Gastroesophageal sphincter (tissue), 4 donors: ENCODE data around the gene ABCA4. TPM values are rescaled to one million over a fixed set of nuclear protein-coding genes. Genes with fewer than 3 reads are reported as not detected.

ENCODE experiments used
- ATAC-seq: fragments of 150-250 bp; one replicate; pipeline ENCODE4 v1.9.1; 2016; ENCODE audit warnings: mild to moderate bottlenecking, moderate library complexity
- H3K27ac ChIP-seq, 4 donors: fragments of 200-600 bp; sonication (generic) in 3 of 4; 1 replicate in 3 of 4; 2 replicates in 1 of 4; pipeline ENCODE4 v1.5.1; 2016 to 2019
- H3K27me3 ChIP-seq: fragments of 200-600 bp; sonication (generic); one replicate; pipeline ENCODE4 v1.5.1; 2019
- H3K36me3 ChIP-seq, 2 donors: fragments of 200-600 bp; sonication (generic); one replicate each; pipeline ENCODE4 v1.5.1; 2019; ENCODE audit warnings: control low read depth in 1 of 2
- H3K4me1 ChIP-seq, 3 donors: fragments of 200-600 bp; sonication (generic); 1 replicate in 2 of 3; 2 replicates in 1 of 3; pipeline ENCODE4 v1.5.1; 2016 to 2019; ENCODE audit warnings: control low read depth in 2 of 3
- H3K4me3 ChIP-seq, 2 donors: fragments of 200-600 bp; sonication (generic); one replicate each; pipeline ENCODE4 v1.5.1; 2019; ENCODE audit warnings: mild to moderate bottlenecking in 1 of 2, moderate library complexity in 1 of 2
- H3K9me3 ChIP-seq, 3 donors: fragments of 200-600 bp; sonication (generic); one replicate each; pipeline ENCODE4 v1.5.1; 2017 to 2019; ENCODE audit warnings: control low read depth in 2 of 3
- EP300 ChIP-seq: sonication (generic); formaldehyde crosslinking; IDR thresholded peaks from one replicate; pipeline ENCODE4 v1.6.1; 2017; ENCODE audit warnings: antibody characterized with exemption, mild to moderate bottlenecking
- POLR2A ChIP-seq, 2 donors: fragments of 450-650 bp; IDR thresholded peaks; one replicate each; pipeline ENCODE4 v1.6.1; 2017; ENCODE audit warnings: antibody characterized with exemption in 2 of 2, mild to moderate bottlenecking in 2 of 2, moderate library complexity in 1 of 2
- POLR2AphosphoS5 ChIP-seq: sonication (generic); formaldehyde crosslinking; IDR thresholded peaks from one replicate; pipeline ENCODE4 v1.6.1; 2017; ENCODE audit warnings: antibody characterized with exemption
- WGBS, 2 donors: methylation state at CpG; one replicate each; pipeline ENCODE4 v1.1.5; 2018; ENCODE audit warnings: low coverage in 1 of 2; 5-methylcytosine and 5-hydroxymethylcytosine counted together
- total RNA-seq, 4 donors: library from RNA; depleted of rRNA; stranded (reverse); fragments of >200 nt; gene quantifications; one replicate each; pipeline ENCODE4 v1.1.0, GENCODE V29; 2016
- TF ChIP-seq, protein P1 (sequence below), 4 experiments: fragments of 200-600 bp in 2 of 4; fragments of 450-650 bp in 2 of 4; sonication (generic) in 1 of 4; IDR thresholded peaks; one replicate each; pipeline ENCODE4 v1.5.1; 2017 to 2019; ENCODE audit warnings: antibody characterized with exemption in 4 of 4, mild to moderate bottlenecking in 2 of 4, moderate library complexity in 2 of 4

Gene ABCA4
- total RNA-seq, 4 donors from 2014 or later, result 0.19 to 0.27 TPM; not detected in 2

- ATAC-seq, result no peak
- H3K4me1 ChIP-seq, result no peaks in the 10 kb centered on the region
Observed at GRCh38 chr1:94110946-94111740, 9.8 kb downstream of the ABCA4 start.

DNA sequence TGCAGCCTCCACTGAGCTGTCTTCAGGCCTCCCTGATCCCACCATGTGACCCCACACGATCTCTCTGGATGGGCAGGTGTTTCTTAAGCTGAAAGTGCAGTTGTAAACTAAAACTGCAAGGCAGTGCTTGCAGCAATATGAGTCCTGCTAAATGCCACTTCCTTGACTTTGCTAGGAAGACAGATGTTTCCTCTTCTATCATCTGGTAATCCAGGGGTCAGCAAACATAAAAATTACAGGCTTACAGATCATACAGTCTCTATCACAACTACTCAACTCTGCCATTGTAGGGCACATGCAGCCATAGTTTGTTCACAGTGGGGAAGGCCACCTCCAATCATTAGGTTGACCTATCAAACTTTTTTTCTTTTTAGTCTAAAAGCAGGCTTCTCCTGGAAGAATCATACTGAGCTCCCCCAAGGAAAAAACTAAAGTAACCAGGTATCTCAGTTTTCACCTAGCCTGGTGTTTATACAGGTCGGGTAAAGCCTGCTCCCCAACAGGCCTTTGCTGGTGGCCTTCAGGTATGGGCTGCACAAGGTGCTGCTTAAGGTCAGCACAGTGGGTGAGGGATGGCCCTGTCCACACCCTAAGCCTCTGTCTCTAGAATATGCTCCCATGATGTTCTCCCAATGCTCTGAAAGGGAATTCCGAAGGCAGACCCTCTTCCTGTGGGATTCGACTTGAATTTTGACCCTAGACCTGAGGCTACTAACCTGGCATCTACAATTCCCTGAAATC lies 10.8 kb downstream of the ABCA4 start:
- no peak overlapping the region for H3K27ac ChIP-seq
- H3K27me3 ChIP-seq, result peaks cover 6% of the 10 kb centered on the region
- no peaks in the 10 kb centered on the region for H3K4me1 ChIP-seq
- peak; percentile 13 for ATAC-seq
- TF ChIP-seq POLR2A (IDR thresholded peaks at IDR 0.05) (no peak), POLR2AphosphoS5 (no peak), EP300 (no peak)
- TF ChIP-seq, protein P1, sequence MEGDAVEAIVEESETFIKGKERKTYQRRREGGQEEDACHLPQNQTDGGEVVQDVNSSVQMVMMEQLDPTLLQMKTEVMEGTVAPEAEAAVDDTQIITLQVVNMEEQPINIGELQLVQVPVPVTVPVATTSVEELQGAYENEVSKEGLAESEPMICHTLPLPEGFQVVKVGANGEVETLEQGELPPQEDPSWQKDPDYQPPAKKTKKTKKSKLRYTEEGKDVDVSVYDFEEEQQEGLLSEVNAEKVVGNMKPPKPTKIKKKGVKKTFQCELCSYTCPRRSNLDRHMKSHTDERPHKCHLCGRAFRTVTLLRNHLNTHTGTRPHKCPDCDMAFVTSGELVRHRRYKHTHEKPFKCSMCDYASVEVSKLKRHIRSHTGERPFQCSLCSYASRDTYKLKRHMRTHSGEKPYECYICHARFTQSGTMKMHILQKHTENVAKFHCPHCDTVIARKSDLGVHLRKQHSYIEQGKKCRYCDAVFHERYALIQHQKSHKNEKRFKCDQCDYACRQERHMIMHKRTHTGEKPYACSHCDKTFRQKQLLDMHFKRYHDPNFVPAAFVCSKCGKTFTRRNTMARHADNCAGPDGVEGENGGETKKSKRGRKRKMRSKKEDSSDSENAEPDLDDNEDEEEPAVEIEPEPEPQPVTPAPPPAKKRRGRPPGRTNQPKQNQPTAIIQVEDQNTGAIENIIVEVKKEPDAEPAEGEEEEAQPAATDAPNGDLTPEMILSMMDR (IDR thresholded peaks at IDR 0.05), result no peak
- H3K9me3 ChIP-seq, result no peaks in the 10 kb centered on the region
- WGBS, 2 donors, result 93 to 100% methylated on average over 2 to 3 of the region's 4 CpGs
- H3K4me3 ChIP-seq, result no peak overlapping the region
- no peaks in the 10 kb centered on the region for H3K36me3 ChIP-seq

More at GRCh38 chr1:94110946-94111740, 9.8 kb downstream of the ABCA4 start:
- Histone ChIP-seq H3K4me3 (no peak overlapping the region), H3K9me3 (no peaks in the 10 kb centered on the region), H3K36me3 (no peaks in the 10 kb centered on the region), H3K27ac (no peak overlapping the region), H3K27me3 (peaks cover 6% of the 10 kb centered on the region)
- TF ChIP-seq POLR2A (IDR thresholded peaks at IDR 0.05) (no peak), EP300 (no peak), POLR2AphosphoS5 (no peak)
- TF ChIP-seq, protein P1 (IDR thresholded peaks at IDR 0.05), result no peak
- 86 to 90% methylated on average over 6 to 7 of the region's 10 CpGs for WGBS, 2 donors

DNA sequence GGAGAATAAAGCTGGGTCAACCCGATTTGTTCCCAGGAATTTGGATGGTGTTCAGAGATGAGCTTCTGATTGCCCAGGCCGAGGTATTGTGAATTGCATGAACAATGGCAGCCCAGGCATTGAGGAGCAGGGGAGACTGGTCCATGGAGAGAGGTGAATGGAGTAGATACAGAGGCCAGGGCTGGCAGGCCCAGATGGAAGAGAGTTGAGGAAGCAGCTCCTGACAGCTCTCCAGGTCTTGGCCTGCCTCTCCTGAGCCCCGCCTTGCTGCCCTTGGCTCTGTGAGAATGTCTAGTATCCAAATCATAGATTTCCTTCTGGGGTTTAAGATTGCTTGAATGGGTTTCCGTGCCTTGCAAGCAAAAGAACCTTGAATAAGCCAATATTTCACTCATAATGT lies 11.5 kb downstream of the ABCA4 start:
- H3K27me3 ChIP-seq, result peaks cover 6% of the 10 kb centered on the region
- WGBS, 2 donors, result 88 to 94% methylated on average over 2 of the region's 4 CpGs
- TF ChIP-seq, protein P1 (IDR thresholded peaks at IDR 0.05), result no peak
- no peak for TF ChIP-seq POLR2AphosphoS5
- TF ChIP-seq EP300, result no peak
- TF ChIP-seq POLR2A (IDR thresholded peaks at IDR 0.05), result no peak
- no peak for ATAC-seq
- no peaks in the 10 kb centered on the region for H3K9me3 ChIP-seq
- no peaks in the 10 kb centered on the region for H3K36me3 ChIP-seq
- no peak overlapping the region for H3K4me3 ChIP-seq
- H3K4me1 ChIP-seq, result no peaks in the 10 kb centered on the region
- no peak overlapping the region for H3K27ac ChIP-seq

DNA sequence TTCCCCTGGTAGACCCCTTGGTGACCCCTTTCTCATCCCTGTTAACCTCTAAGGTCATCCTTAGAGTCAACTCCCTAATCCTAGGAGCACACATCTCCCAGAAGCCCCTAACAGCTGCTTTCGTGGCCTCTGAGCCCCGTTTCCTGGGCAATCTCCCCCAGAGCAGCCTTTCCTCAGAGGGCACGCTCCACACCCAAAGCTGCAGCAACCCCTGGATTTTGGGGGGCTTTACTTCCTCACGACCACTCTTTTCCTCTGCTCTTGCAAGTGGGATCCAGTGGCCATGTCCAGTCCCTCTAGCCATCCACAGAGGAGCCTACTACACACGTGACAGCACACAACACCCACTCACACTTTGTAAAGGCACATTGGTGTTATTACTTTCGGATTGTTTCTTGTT lies 13.8 kb downstream of the ABCA4 start:
- WGBS, 2 donors, result 83 to 97% methylated on average over 4 to 6 of the region's 6 CpGs
- Histone ChIP-seq H3K27me3 (peaks cover 10% of the 10 kb centered on the region), H3K9me3 (no peaks in the 10 kb centered on the region), H3K4me3 (no peak overlapping the region), H3K36me3 (no peaks in the 10 kb centered on the region), H3K27ac (no peak overlapping the region), H3K4me1 (no peaks in the 10 kb centered on the region)
- no peak for TF ChIP-seq POLR2AphosphoS5
- TF ChIP-seq EP300, result no peak
- no peak for TF ChIP-seq POLR2A (IDR thresholded peaks at IDR 0.05)
- TF ChIP-seq, protein P1 (IDR thresholded peaks at IDR 0.05), result no peak
- ATAC-seq, result no peak
